GM21390 (cell line): ENCODE data around the gene PTHLH.

Source experiments
- ATAC-seq: cut with Tn5 transposase; IDR thresholded peaks from one replicate; pipeline ENCODE4 v1.9.1; 2021; ENCODE audit not compliant: unreplicated experiment

Gene PTHLH

DNA sequence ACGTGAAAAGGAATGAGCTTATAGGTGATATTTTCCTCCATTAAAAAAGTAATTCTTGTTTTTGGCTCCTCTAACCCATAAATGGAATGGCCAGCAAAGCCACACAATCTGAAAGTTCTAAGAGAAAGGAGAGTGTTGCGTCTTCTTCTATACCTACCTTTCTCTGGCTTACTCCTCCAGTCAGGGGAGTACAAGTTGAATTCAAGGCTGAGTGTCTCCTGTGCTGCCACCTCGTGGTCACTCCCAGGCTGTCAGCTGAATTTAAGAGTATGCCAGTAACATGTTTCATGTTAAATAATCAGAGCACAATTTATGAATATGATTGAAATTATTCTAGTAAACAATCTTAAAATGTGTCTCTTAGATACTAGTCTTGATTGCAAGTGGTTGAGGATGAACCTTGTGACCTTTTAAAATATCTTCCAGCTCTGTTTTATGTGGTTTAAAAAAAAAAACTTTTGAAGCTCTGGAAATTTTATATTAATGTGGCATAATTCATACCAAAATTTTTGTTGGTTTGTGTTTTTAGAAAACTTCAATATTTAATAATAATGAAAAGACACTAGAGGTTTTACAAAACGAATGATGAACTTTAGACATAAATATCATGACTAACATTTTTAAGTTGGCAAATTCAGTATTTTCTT, 31.7 kb downstream of the PTHLH start:
- ATAC-seq = peak; percentile 85

DNA sequence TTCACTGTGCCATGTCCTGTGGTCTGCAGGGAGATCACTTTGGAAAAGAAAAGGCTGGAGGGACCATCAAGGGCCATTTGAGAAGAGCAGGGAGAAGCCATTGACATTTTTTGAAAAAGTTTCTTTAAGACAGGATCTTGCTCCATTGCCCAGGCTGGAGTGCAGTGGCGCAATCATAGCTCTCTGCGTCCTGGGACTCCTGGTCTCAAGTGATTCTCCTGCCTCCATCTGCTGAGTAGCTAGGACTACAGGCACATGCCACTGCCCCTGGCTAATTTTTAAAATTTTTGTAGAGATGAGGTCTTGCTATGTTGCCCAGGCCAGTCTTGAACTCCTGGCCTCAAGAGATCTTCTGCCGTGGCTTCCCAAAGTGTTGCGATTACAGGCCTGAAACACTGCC, 32.3 kb downstream of the PTHLH start:
- ATAC-seq = no peak

DNA sequence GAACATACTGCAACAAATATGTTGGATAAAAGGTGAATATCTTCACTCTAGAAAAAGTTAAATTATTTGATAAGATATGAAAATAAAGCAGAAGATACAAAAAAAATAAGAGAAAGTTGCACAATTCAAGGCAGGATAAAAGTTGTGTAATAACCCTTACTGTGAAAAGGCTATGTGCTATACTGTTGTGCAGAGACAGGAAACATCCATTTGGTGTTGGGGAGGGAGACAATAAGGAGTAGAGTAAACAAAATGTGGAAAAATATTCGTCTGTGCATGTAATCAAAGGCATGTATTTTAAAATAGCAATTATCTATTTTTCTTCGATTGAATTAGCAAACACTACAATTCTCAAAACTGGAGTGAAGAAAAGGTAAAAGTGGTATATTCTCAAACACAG, 34.8 kb downstream of the PTHLH start:
- ATAC-seq = no peak

DNA sequence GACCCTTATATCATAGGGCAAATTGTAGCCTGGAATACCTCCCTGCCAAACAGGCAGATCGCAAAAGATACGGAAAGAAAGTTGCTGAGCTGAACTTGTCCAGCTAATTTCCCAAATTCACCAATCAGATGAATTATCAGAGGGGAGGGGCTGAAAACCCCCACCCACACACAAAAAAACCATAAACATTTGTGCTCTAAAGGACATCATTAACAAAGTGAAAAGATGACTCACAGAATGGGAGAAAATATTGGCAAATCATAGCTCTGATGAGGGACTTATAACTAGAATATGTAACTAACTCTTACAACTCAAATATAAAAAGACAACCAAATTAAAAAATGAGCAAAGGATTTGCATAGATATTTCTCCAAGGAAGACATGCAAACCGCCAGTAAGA, 36.3 kb downstream of the PTHLH start:
- no peak for ATAC-seq

DNA sequence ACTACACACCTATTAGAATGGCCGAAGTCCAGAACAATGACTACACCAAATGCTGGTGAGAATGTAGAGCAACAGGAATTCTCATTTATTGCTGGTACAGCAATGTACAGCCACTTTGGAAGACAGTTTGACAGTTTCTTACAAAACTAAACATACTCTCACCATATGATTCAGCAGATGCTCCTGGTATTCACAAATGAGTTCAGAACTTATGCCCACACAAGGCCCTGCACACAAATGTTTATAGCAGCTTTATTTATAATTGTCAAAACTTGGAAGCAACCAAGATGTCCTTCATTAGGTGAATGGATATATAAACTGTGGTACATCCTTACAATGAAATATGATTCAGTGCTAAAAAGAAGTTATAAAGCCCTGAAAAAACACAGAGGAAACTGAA, 38.3 kb downstream of the PTHLH start:
- no peak for ATAC-seq

DNA sequence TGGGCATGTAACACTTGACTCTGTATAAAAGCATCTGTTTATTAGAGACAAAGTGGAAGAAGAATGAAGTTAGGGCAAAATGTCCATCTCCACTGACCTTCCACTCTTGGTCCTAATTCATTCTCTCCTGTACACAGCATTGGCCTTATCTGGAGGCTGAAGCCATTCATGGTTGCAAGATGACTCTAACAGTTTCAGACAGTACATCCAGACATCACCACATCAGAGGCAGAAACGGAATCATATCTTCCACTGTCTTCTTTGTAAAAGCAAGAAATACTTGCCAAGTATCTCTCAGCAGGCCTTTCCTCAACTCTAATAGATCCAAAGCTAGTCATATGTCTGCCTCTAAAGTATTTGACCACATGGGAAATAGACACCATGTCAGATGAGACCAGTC, 41.1 kb downstream of the PTHLH start:
- no peak for ATAC-seq

DNA sequence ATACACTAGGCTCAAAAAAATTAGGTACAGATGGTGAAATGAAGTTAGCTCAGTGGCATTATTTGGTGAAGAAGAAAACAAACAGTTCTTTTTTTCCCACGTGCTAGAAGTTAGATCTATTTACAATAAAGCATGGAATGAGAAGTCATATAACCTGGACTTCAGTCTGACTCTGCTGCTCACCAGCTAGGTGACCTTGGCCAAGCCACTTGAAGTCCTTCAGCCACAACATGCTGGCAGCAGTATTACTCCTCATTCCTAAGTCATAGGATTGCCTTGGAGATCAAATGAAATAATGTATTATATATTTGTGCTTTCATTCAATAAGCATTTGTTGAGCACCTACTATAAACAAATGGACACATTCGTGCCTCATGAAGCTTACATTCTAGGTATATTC, 45.2 kb downstream of the PTHLH start:
- no peak for ATAC-seq

DNA sequence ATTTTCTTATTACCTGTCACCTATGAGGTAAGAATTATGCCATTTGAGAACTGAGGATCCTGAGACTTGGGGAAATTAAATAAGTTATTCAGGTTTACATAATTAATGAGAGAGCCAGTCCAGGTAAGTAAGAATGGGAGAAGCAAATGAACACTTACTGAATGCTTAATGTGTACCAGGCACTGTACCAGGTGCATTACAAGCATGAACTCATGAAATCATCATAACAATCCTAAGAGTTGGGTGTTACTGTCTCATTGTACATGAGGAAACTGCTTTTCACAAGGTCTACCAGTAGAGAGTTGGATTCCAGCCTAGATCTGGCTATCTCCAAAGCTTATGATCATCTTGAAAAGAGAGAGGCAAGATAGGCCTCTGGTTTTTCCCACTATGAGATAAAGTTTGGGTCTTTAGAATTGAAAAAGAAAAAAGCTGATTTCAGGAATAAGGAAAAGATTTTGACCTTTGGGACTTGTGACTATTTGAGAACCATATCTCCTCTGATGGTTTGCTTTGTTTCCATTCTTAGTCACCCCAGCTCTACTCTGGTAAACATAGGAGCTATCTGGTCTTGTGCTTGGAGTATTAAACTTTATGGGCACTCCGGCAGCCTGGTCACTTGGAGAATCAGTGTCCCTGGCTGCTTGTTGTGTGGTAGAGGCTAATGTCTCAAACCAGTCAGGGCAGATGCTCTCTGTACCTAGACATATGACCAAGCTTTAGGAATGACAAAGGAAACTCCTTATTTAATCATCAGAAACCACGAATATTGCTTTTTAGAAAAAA, 48.0 kb downstream of the PTHLH start:
- no peak for ATAC-seq

DNA sequence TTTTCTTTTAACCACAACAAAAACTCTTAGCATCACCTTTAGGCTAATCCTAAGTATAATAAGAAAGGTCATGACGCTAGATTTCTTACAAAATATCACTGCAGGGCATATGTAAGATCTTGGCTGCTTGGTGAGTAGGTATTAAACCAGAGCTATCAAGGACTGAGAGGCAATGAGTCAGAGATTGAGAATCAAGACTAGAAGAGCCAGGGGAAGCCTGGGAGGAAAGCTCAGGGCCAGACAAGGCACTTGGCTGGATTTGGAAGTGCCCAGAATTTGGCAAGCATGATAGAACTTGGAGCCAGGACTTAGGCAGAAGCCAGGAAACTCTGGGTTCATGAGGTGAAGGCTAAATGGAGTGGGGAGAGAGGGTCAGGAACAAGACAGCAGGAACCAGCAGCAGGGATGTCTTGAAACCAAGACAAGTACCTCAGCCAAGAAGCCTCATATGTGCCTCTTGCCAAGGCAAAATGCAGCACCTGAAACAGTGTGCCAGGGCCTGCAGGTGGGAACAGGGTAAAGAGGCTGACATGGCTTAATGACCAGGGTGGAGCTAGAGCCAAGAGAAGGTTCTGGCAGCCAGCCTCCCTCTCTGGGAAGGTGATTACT, 49.9 kb downstream of the PTHLH start:
- ATAC-seq = no peak

DNA sequence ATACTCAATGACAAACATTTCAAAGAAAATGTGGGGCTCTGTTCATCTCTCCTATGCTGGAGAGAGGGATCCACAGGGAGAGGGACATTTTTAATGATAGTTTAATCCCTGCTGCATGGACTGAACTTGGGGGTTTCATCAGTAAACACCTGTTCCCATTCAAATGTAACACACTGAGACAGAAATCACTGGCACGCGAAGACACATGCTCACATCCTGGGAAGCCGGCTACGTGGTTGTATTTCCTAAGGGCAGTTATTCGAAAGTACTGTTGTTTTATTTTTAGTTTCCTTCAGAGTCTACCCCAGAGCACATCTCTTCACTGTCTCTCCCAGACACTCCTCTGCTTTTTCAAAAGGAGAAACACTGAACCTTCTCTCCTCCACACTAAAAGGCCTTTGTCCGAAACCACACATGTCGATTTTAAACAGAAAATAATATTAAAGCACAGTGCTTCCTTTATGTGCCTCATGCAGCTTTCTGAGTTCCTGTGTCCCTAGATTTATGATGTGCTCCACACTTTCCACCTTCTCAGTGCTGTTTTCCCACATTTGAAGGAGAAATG, 52.8 kb downstream of the PTHLH start:
- no peak for ATAC-seq

DNA sequence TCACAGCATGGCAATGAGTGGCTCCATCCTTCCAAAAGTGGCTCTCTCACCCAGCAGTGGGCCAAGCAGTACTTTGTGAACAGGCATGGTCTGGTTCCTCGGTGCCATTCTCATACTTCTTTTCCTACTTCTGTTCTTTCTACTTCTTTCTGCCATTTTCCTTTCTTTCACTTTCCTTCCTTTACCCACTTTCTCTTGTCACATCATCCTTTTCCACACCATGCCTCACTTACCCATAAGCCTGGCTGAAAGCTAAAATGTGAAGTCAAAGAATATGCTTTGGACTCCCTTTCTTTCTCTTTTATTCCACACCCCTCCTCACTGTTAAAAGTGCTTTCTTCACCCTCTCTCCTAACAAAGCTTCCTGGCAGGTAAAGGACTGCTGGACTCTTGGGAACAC, 57.0 kb downstream of the PTHLH start:
- no peak for ATAC-seq

DNA sequence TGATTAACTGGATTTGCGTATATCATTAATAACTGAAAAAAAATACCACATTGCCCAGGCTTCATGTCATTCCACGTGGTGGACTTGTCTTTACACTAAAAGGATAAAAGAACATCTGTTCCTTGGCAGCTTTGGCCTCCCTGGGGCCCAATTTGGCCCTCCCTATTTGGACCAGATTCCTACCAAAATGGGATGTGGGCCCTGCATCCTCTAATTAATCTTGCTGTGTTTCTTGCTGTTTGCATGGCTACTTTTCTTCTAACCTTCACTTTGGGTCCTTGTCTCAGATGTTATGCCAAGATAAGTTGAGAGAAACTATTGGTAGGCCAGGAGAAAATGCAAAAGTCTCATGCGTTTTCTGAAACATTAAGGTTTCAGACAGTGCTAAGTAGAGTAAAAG, 57.5 kb downstream of the PTHLH start:
- no peak for ATAC-seq

DNA sequence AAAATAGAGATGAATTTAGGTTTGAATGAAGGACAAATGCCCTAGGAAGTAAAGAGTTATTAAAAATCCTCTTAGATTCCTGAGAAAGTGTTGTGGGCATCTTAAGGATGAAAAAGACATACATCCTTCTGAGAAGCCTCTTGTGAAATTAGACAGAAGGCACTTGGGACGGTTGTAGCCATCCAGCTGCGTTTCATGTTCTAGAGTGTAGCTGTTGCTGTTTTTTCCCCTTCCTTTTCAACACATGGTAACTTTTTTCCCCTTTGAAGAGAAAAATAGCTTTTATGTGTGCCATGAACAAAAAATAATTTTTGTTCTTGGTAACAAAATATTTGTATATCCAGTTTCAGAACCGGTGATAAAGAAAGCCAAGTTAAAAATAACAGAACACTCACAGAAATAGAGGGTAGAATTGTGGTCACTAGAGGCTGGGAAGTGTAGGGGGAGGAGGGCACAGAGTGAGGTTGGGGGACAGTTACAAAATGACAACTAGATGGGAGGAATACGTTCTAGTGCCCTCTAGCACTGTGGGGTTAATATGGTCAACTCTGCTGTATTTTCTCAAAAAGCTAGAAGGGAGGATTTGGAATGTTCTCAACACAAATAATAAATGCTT, 58.4 kb downstream of the PTHLH start:
- ATAC-seq = peak; percentile 65

DNA sequence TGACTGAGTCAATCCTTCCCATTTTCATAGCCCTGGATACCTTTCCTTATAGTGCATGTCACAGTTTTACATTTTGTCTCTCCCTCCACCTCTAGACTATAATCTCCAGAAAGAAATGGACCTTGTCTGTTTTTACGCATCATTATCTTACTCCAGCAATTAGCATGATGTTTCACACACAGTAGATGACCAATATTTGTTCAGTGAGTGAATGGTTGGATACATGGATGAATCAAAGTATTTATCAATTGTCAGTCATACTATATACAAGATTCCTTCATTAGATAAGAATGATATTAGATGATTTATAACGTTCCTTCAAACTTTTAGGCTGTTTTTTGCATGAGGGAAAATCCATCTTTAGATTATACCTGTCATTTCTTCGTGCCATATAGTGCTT, 61.1 kb downstream of the PTHLH start:
- ATAC-seq = no peak
